EH (cell line): ENCODE data around the gene ZNF346.

ENCODE experiments used
- DNase-seq: peaks from one replicate; pipeline ENCODE4 v3.0.0-alpha.2; 2015; ENCODE audit warnings: low read depth

Gene ZNF346

DNA sequence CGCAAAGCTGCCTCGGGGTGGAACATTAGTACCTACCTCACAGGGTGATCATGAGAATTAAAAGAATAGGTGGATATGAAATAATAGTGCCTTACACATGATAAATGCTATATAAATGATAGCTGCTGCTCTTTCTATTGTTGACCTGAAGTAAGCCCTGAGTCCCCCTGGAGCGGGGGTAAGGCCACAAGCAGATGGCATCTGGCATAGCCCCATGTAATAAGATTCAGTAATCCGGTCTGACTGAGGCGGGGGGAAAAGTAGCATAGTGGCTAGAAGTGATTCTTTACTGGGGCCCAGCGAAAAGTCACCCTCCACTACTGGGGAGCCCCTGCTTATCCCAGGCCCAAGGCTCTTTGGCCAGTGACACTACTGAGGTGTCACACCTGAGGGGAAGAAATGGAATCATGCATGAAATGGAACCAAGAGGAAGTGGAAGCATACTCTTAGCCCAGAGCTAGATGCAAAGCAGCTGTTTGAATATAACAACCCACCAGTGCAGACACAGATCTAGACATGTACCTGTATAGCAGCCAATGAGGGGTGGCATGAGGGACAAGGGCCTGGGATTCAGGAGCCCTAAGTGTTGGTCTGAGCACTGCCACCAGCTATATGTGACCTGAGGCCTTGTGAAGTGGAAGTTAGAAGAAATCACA, 48.2 kb downstream of the ZNF346 start:
- no peak for DNase-seq

- peak; percentile 84 for DNase-seq
These were observed 49.3 kb downstream of the ZNF346 start for GRCh38 chr5:177071666-177072385.

GRCh38 chr5:177077335-177077734, 54.8 kb downstream of the ZNF346 start:
- DNase-seq: peak; percentile 36

GRCh38 chr5:177079606-177080005, 57.1 kb downstream of the ZNF346 start:
- no peak for DNase-seq

- DNase-seq: no peak
These were observed 57.8 kb downstream of the ZNF346 start for GRCh38 chr5:177080265-177080664.

- DNase-seq: no peak
These were observed 59.4 kb downstream of the ZNF346 start for GRCh38 chr5:177081859-177082258.

GRCh38 chr5:177083357-177083756, 60.9 kb downstream of the ZNF346 start:
- DNase-seq: no peak

GRCh38 chr5:177084175-177084574, 61.7 kb downstream of the ZNF346 start:
- DNase-seq: no peak

- no peak for DNase-seq
These were observed 63.6 kb downstream of the ZNF346 start for GRCh38 chr5:177085985-177086653.

- peak; percentile 66 for DNase-seq
These were observed 64.3 kb downstream of the ZNF346 start, which contains the start of gene FGFR4 for GRCh38 chr5:177086654-177087397. Gene FGFR4 (plus strand): TSS chr5:177086915. CDS start chr5:177089603, 2,688 bp downstream.

- DNase-seq: no peak
These were observed 65.0 kb downstream of the ZNF346 start for GRCh38 chr5:177087398-177088005.

GRCh38 chr5:177089127-177089526, 66.6 kb downstream of the ZNF346 start:
- no peak for DNase-seq

GRCh38 chr5:177089825-177090641, 67.5 kb downstream of the ZNF346 start:
- no peak for DNase-seq

DNA sequence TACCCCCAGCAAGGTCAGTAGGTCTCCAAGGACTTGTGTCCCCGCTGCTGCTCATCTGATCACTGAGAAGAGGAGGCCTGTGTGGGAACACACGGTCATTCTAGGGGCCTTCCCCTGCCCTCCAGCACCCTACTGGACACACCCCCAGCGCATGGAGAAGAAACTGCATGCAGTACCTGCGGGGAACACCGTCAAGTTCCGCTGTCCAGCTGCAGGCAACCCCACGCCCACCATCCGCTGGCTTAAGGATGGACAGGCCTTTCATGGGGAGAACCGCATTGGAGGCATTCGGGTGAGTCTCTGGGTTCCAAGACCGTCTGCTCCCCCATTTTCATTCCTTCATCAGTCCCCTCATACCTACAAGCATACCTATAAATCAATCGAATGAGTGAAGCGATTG, 68.3 kb downstream of the ZNF346 start:
- DNase-seq: no peak

- no peak for DNase-seq
These were observed 68.7 kb downstream of the ZNF346 start for GRCh38 chr5:177091232-177091631.

DNA sequence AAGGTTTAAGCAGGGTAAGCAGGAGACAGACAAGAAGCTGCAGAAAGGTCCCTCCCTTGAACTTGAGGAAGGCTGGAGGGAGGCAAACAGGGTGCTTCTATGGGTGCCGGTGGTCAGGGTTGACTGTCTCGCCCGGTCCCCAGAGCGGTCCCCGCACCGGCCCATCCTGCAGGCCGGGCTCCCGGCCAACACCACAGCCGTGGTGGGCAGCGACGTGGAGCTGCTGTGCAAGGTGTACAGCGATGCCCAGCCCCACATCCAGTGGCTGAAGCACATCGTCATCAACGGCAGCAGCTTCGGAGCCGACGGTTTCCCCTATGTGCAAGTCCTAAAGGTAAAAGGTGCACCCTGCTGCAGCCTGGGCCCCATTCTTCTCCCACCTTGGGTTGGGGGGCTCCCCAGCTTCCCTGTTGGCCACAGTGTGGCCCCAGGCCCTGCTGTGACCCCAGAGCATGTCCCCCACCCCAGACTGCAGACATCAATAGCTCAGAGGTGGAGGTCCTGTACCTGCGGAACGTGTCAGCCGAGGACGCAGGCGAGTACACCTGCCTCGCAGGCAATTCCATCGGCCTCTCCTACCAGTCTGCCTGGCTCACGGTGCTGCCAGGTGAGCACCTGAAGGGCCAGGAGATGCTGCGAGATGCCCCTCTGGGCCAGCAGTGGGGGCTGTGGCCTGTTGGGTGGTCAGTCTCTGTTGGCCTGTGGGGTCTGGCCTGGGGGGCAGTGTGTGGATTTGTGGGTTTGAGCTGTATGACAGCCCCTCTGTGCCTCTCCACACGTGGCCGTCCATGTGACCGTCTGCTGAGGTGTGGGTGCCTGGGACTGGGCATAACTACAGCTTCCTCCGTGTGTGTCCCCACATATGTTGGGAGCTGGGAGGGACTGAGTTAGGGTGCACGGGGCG, 69.9 kb downstream of the ZNF346 start:
- DNase-seq: no peak

GRCh38 chr5:177093082-177093712, 70.7 kb downstream of the ZNF346 start:
- DNase-seq: no peak

- DNase-seq: no peak
These were observed 71.3 kb downstream of the ZNF346 start for GRCh38 chr5:177093803-177094202.
